ENCODE measurements around the gene DLEC1.

Gene DLEC1, protein sequence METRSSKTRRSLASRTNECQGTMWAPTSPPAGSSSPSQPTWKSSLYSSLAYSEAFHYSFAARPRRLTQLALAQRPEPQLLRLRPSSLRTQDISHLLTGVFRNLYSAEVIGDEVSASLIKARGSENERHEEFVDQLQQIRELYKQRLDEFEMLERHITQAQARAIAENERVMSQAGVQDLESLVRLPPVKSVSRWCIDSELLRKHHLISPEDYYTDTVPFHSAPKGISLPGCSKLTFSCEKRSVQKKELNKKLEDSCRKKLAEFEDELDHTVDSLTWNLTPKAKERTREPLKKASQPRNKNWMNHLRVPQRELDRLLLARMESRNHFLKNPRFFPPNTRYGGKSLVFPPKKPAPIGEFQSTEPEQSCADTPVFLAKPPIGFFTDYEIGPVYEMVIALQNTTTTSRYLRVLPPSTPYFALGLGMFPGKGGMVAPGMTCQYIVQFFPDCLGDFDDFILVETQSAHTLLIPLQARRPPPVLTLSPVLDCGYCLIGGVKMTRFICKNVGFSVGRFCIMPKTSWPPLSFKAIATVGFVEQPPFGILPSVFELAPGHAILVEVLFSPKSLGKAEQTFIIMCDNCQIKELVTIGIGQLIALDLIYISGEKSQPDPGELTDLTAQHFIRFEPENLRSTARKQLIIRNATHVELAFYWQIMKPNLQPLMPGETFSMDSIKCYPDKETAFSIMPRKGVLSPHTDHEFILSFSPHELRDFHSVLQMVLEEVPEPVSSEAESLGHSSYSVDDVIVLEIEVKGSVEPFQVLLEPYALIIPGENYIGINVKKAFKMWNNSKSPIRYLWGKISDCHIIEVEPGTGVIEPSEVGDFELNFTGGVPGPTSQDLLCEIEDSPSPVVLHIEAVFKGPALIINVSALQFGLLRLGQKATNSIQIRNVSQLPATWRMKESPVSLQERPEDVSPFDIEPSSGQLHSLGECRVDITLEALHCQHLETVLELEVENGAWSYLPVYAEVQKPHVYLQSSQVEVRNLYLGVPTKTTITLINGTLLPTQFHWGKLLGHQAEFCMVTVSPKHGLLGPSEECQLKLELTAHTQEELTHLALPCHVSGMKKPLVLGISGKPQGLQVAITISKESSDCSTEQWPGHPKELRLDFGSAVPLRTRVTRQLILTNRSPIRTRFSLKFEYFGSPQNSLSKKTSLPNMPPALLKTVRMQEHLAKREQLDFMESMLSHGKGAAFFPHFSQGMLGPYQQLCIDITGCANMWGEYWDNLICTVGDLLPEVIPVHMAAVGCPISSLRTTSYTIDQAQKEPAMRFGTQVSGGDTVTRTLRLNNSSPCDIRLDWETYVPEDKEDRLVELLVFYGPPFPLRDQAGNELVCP (N-terminal part only)

DNA sequence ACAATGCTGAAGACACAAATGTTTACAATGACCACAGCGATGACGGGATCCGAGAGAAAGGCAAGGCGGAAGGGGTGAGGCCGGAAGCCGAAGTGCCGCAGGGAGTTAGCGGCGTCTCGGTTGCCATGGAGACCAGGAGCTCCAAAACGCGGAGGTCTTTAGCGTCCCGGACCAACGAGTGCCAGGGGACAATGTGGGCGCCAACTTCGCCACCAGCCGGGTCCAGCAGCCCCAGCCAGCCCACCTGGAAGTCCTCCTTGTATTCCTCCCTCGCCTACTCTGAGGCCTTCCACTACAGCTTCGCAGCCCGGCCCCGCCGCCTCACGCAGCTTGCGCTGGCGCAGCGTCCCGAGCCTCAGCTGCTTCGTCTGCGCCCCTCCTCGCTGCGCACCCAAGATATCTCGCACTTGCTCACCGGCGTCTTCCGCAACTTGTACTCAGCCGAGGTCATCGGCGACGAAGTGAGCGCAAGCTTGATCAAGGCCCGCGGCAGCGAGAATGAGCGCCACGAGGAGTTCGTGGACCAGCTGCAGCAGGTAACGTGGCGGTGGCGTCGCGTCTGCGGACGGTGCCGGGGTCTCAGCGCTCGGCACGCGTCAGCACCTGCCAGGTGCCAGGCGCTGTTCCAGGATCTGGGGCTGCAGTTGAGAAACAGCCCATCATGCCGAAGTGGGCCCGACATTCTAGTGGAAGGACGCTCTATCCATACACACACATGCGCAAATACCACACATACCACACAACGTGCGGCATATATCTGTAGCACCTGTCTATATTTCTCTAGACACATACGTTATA lies at the start of gene DLEC1:
TSS of gene DLEC1 (plus strand) at position 108 of the 798 bp plus-strand sequence. CDS start at position 126, 18 bp downstream.
- in situ Hi-C loops (cut with HindIII; ENCODE audit: low sequenced_read_pairs): no loop called here

DNA sequence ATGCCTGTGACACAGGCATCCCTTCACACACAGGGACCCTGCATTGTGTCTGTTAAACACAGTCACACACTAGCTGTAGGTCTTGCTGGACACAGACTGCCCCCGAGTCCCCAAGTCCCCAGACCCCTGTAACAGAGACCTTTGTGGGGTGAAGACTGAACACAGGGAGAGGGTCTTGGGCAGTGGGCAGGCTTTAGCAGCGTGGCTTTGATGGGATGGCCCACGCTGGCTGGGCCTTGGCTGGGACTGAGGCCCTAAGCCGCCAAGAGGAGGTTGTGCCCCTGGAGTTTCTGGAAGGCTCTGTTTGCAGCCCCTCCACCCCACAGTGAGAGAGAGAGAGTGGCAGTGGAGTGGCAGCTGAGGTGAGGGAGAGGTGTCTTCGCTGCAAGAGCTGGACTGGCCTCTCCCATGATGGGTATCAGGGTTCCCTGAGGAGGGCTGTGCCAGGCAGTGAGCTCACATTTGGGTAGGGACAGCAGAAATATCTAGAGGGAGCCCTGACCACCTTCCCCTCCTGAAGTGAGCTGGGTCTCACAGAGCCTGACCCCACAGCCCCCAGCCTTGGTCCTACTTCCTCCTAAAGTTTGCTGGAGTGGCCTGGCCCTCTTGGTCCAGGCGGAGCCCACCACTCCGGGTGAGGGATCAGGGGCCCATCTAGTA lies 49.1 kb upstream of the DLEC1 start:
- in situ Hi-C loops (cut with HindIII; ENCODE audit: low sequenced_read_pairs): no loop called here

DNA sequence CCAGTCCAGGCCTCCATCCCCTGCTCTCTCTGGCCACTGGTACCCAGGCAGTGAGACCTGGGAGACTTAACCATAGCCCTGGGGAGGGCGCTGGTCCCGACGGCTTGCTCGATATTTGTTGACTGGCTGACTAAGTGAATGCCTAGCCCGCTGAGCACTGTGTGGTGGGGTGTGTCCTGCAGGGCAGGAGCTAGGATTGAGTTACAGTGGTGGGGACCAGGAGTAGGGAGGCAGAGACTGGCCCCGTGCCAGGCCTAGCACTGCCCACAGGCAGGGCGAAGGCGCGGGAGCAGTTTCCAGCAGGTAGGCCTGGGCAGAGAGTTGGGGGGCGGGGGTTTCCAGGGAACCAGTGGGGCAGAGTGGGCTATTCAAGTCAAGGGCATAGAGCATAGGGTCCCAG lies 48.5 kb upstream of the DLEC1 start, which contains the start of gene VILL:
TSS of gene VILL (plus strand) at position 260 of the 400 bp plus-strand sequence. CDS start 2,887 bp downstream, outside the sequence.
- in situ Hi-C loops (cut with HindIII; ENCODE audit: low sequenced_read_pairs): no loop called here

DNA sequence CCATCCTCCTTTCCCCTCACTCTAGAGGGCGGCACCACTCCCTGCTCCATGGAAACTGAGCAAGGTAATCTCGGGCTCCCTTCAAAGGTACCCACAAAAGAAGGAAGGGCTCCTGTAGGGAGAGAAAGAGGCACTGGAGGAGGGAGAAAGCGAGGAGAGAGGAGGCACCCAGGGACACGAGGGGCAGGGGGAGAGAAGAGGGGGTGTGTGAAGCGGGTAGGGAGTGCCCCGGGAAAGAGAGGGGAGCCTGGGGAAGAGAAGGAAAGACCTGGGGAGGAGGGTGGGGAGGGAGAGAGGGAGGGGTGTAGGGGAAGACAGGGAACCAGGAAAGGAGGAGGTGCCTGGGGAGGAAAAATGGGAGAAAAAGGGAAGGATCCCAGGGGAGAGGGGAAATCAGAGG lies 47.9 kb upstream of the DLEC1 start:
- in situ Hi-C loops (cut with HindIII; ENCODE audit: low sequenced_read_pairs): no loop called here

DNA sequence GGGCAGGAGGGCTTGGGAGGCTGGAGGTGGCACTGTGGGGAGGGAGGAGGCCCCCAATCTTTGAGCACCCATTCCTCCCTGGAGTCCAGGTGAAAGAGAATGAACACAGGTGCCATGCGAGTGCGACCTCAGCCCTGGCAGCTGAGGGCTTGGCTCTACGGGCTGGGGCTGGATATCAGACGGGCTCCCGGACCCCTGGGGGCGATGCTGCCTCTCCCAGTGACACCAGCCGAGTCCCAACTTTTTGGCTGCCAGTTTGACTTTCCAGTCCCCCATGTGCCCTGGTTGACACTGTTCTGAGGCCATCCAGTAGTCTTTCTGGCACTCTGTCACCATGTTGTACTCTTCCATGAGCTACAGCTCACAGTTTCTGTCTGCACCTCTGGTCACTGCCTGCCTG lies 47.2 kb upstream of the DLEC1 start:
- in situ Hi-C loops (cut with HindIII; ENCODE audit: low sequenced_read_pairs): no loop called here

DNA sequence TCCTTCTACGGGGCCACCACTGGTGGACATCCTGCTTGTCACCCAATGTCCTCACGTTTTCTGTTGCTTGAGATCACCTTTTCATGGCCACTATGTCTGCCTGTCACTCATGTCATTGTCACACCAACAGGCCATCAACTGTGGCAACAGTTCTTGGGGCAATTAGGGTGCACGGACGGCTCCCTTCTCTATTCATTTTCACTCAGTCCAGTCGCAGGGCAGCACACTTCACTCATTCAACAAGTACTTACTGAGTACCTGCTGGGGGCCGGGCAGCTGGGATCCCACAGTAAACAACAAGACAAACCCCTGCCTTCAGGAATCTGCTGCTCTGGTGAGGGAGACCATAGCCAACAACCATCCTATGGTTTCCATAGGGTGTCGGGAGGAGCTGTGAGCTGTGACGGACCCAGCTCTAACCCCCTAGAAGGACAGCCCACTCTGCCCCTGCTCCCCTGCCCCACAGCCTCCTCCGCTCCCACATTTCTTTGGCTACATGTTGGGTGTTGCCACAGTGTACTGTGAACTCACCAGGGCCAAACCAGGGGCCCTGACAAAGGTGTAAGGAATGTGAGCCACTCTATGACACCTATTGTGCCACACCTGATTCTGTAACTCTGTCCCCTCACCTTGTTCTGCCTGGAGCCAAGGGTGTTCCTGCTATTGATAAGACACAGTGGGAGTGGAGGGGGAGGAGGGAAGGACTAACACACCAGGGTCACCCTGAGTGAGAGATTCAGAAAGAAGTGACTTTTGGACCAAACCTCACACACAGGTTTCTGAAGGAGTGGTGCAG lies 46.5 kb upstream of the DLEC1 start:
- in situ Hi-C loops (cut with HindIII; ENCODE audit: low sequenced_read_pairs): no loop called here

DNA sequence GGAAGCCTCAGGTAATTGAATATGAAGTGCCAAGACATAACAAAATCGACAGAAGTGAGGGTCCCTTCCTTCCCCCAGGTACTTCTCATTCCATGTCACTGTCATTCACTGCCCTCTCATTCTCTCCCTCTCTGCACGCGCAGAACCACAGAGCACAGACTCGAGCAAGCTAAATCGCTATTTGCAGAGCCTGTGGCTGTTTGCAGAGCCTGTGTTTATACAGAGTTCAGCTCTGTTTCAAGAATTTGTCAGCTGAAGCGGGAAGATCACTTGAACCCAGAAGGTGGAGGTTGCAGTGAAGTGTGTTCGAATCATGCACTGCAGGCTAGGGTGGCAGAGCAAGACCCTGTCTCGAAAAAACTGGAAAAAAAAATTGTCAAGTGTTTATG lies 45.9 kb upstream of the DLEC1 start:
- in situ Hi-C loops (cut with HindIII; ENCODE audit: low sequenced_read_pairs): no loop called here

DNA sequence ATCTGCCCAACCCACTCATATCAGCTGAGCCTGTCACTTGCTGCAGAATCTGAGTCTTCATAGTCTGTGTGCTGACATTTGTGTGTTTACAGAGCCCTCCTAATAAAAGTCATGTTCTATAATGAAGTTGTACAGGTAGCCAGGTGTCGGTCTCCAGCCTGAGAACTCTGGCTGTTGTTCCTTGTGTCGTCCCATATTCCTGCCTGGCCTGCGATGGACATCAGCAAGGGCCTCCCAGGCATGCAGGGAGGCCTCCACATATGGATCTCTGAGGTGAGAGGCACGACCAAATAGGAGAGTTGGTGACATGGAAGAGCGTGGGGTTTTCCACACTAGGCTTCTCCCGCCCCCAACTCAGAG lies 45.6 kb upstream of the DLEC1 start:
- in situ Hi-C loops (cut with HindIII; ENCODE audit: low sequenced_read_pairs): no loop called here

DNA sequence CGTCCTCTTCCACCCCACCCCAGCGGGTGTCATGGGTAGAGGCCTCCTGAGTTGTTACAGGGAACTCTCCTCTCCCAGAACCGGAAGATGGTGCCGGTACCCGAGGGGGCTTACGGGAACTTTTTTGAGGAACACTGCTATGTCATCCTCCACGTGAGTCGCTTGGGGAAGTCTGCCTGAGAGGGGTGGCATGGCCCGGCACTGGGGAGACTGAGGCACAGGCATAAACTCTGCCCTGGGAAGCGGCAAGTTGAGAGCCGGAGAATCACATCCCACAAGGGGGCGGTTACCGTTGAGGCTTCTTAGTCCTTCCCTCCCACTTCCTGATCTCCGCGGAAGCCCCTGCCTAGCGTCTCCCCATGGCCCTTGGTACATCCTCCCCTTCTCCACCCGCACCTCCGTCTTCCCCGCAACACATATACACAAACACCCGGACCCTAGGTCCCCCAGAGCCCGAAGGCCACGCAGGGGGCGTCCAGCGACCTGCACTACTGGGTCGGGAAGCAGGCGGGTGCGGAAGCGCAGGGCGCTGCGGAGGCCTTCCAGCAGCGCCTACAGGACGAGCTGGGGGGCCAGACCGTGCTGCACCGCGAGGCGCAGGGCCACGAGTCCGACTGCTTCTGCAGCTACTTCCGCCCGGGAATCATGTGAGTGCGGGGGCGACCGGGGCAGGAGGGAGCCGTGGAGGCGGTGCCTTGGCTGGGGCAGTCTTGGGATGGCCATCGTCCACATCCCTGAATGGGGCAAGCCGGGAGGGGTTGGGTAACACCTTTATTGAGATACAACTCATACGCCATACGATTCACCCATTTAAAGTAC lies 45.0 kb upstream of the DLEC1 start:
- in situ Hi-C loops (cut with HindIII; ENCODE audit: low sequenced_read_pairs): no loop called here

DNA sequence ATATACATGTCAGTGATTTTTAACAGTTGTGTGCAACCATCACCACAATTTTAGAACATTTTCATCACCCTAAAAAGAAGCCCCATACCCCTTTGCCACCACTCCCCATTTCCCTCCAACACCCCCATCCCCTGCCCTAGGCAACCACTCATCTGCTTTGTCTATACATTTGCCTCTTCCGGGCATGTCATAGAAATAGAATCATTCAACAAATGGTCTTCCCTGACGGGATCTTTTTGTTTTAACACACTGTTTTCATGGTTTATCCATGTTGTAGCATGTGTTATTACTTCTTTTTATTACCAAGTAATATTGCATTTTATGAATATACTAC lies 44.4 kb upstream of the DLEC1 start:
- in situ Hi-C loops (cut with HindIII; ENCODE audit: low sequenced_read_pairs): no loop called here

DNA sequence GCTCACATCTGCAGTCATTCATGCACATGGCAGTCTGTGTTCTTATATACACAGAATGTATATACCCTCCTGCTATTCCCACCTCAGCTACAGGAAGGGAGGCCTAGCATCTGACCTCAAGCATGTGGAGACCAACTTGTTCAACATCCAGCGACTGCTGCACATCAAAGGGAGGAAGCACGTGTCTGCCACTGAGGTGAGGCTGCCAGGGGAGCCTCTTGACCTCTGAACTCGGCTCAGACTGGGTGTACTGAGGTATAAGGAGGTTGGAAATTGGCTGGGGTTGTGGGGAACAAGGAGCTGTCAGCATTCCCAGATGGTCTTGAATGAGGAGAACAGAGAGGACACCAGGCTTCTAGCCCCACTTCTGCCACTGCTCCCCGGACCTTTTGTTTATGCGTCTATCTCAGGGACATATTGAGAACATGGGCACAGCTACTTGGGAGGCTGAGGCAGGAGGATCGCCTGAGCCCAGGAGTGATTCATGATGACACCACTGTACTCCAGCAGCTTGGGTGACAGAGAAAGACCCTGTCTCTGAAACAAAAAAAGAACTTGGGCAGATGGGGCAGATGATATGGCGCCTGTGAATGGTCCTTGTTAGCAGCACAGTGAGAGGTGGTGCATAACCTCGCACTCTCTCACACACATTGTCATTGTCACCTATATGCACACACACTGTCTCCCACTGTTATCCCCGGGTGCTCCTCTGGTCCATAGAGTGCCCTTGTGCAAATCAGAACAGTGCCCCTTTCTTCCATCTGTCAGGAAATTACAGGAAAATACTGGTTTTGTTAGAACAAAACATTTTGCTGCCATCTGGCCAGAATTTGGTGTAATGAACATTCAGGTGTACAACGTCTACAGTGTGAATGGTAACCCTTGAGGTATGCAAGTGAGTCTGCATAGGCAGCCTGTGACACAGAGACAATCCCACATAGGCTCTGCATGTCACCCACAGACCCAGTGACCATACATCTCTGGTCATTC lies 43.1 kb upstream of the DLEC1 start:
- in situ Hi-C loops (cut with HindIII; ENCODE audit: low sequenced_read_pairs): no loop called here

DNA sequence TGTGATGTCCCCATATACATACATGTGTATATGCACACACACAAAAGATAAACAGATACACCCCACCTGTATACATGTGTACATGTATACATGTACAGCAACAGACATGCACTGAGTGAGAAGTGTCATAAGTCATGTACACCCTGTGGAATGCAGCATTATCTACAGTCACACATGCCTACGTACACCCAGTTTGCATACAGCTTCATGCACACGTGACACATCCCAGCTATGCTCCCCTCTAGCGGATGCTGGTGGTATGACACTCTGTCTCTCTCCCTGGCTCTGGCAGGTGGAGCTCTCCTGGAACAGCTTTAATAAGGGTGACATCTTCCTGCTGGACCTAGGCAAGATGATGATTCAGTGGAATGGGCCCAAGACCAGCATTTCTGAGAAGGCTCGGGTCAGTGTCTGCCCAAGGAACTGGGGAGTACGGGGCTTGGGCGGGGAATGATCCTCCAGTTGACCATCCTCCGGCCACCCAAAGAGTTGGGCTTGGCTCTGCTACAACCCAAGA lies 42.2 kb upstream of the DLEC1 start:
- in situ Hi-C loops (cut with HindIII; ENCODE audit: low sequenced_read_pairs): no loop called here

DNA sequence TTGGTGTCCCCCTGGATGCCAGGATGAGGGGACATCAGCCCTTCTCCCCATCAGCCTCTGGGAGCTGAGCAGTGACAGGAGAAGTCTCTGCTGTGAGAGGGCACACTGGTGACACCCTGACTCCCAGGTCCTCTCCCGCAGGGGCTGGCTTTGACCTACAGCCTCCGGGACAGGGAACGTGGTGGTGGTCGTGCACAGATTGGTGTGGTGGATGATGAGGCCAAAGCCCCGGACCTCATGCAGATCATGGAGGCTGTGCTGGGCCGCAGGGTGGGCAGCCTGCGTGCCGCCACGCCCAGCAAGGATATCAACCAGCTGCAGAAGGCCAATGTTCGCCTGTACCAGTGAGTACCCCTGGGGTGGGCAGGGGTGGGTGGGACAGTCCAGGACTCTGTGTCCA lies 41.7 kb upstream of the DLEC1 start:
- in situ Hi-C loops (cut with HindIII; ENCODE audit: low sequenced_read_pairs): no loop called here

DNA sequence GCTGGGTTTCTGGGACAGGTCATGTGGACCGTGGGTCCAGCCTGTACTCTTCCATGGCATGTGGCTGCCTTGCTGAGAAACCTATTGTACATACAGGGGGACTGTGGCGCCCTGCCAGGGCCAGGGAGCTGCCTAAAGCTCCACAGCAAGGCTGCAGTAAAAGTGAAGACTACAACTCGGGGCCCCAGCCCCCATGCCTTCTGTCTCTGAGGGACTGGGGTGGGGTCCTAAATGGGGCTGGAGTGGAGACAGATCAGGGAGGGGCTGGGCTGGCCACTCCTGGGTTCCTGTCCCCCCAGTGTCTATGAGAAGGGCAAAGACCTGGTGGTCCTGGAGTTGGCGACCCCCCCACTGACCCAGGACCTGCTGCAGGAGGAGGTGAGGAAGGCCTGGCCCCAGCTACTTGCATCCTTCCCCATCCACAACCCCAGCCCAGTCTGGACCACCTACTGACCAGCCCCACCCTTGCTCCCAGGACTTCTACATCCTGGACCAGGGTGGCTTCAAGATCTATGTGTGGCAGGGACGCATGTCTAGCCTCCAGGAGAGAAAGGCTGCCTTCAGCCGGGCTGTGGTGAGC lies 41.1 kb upstream of the DLEC1 start:
- in situ Hi-C loops (cut with HindIII; ENCODE audit: low sequenced_read_pairs): no loop called here

DNA sequence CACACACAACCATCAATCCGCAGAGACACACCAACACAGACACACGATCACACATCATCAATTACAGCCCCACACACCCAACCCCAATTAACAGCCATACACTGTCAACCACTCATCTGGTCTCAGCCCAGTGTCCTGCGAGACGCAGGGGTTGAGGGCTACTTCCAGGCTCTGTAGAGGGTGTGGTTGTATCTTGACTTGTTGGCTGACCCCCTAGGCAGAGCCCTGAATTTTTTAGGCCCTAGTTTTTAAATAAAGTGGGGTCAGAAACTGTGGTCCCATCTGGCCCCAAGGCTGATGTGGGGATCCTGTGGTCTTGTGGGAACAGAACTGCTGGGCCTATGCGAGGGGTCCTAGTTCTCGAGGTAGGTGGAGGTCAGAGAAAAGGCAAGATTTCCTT lies 39.2 kb upstream of the DLEC1 start:
- in situ Hi-C loops (cut with HindIII; ENCODE audit: low sequenced_read_pairs): no loop called here

DNA sequence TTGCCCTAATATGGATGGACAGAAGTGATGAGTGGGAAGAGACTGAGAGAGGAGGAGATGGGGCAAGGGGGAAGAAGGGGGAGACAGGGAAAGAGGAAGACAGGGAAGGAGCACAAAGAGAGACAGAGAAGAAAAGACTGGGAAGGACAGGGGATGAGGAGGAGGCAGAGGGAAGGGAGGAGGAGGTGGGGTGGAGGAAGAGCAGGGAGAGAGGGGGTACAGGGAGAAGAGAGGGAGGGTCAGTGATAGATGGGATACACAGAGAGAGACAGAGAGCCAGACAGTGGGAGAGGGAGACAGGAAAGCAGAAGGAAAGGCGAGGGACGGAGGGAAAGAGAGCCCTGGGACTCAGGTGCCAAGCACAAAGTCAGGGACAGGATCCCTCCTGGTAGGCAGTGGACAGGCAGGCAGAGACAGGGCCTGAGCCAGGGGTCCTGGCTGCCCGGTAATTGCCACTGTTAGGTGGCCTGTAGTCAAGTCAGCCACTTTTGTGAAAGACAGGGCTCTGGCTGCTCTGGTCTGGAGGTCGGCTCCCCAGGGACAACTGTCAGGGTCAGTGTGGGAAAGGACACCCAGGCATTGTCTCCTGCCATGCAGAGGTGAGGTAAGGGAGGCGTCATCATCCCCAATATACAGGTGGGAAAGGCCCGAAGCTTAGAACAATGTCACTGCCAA lies 38.6 kb upstream of the DLEC1 start:
- in situ Hi-C loops (cut with HindIII; ENCODE audit: low sequenced_read_pairs): no loop called here
